Measurements from ENCODE around the gene MPL.

Gene MPL

GRCh38 chr1:43331688-43332087, 5.9 kb upstream of the MPL start:
- peaks cover 25% of the 10 kb centered on the region for H3K4me1 Mint-ChIP-seq
- H3K36me3 Mint-ChIP-seq = peaks cover 2% of the 10 kb centered on the region
- H3K27ac Mint-ChIP-seq = no peak overlapping the region
- H3K27me3 Mint-ChIP-seq = no peaks in the 10 kb centered on the region
- H3K9me3 Mint-ChIP-seq = no peaks in the 10 kb centered on the region
- no peak overlapping the region for H3K4me3 Mint-ChIP-seq

- no peaks in the 10 kb centered on the region for H3K9me3 Mint-ChIP-seq
- no peaks in the 10 kb centered on the region for H3K36me3 Mint-ChIP-seq
- peaks cover 12% of the 10 kb centered on the region for H3K4me1 Mint-ChIP-seq
- H3K4me3 Mint-ChIP-seq = no peak overlapping the region
- no peaks in the 10 kb centered on the region for H3K27me3 Mint-ChIP-seq
- H3K27ac Mint-ChIP-seq = no peak overlapping the region
These were observed 3.0 kb upstream of the MPL start for GRCh38 chr1:43334453-43335205.

DNA sequence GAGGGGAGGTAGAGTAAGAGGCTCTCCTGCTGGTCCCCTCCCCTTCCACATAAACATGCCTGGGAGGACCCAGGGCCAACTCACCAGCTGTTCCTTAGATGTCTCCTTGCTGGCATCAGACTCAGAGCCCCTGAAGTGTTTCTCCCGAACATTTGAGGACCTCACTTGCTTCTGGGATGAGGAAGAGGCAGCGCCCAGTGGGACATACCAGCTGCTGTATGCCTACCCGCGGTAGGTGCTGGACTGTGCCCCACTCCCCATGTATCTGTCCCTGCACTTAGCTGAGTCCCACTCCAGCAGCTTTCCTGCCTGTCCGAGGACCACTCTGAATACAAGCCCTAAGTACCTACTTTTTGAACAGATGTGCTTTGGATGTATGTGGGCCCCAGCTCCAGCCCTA, 383 bp downstream of the MPL start:
- H3K4me3 Mint-ChIP-seq = no peak overlapping the region
- no peaks in the 10 kb centered on the region for H3K36me3 Mint-ChIP-seq
- H3K27ac Mint-ChIP-seq = no peak overlapping the region
- H3K4me1 Mint-ChIP-seq = no peaks in the 10 kb centered on the region
- H3K27me3 Mint-ChIP-seq = no peaks in the 10 kb centered on the region
- no peaks in the 10 kb centered on the region for H3K9me3 Mint-ChIP-seq

DNA sequence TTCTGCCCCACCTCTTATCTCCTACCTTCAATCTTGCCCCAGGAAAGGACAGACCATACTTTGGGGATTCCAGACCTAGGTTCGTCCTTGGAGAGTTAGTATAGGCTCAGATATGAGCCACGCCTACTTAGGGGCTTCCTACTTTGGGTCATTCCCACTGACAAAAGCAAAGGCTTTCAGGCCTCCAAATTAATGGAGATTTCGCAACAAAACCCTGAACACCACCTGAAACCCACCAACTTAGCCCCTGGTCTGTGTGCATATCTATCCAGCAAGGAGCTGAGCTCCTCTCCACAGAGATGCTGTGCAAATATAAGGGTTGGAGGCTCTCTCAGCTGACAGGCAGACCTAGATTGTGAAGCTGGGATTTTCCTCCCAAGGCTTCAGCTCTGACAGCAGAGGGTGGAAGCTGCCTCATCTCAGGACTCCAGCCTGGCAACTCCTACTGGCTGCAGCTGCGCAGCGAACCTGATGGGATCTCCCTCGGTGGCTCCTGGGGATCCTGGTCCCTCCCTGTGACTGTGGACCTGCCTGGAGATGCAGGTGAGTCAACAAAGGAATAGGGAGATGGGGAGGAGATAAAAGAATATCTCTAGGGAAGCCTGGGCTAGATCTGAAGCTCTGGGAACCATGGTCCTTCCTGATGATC, 2.1 kb downstream of the MPL start:
- Mint-ChIP-seq H3K4me3 (no peak overlapping the region), H3K9me3 (no peaks in the 10 kb centered on the region), H3K4me1 (no peaks in the 10 kb centered on the region), H3K36me3 (no peaks in the 10 kb centered on the region), H3K27me3 (no peaks in the 10 kb centered on the region), H3K27ac (no peak overlapping the region)

- Mint-ChIP-seq H3K4me3 (no peak overlapping the region), H3K36me3 (no peaks in the 10 kb centered on the region), H3K9me3 (no peaks in the 10 kb centered on the region), H3K27me3 (no peaks in the 10 kb centered on the region), H3K4me1 (no peaks in the 10 kb centered on the region), H3K27ac (no peak overlapping the region)
These were observed 2.9 kb downstream of the MPL start for GRCh38 chr1:43340559-43340958.

GRCh38 chr1:43344267-43344850, 6.7 kb downstream of the MPL start:
- Mint-ChIP-seq H3K4me1 (peaks cover under 1% of the 10 kb centered on the region), H3K9me3 (no peaks in the 10 kb centered on the region), H3K27ac (no peak overlapping the region), H3K27me3 (no peaks in the 10 kb centered on the region), H3K36me3 (no peaks in the 10 kb centered on the region), H3K4me3 (no peak overlapping the region)

- H3K27ac Mint-ChIP-seq = no peak overlapping the region
- no peak overlapping the region for H3K4me3 Mint-ChIP-seq
- H3K9me3 Mint-ChIP-seq = no peaks in the 10 kb centered on the region
- peaks cover 8% of the 10 kb centered on the region for H3K4me1 Mint-ChIP-seq
- no peaks in the 10 kb centered on the region for H3K27me3 Mint-ChIP-seq
- H3K36me3 Mint-ChIP-seq = no peaks in the 10 kb centered on the region
These were observed 7.5 kb downstream of the MPL start for GRCh38 chr1:43345120-43345519.

- peaks cover 1% of the 10 kb centered on the region for H3K36me3 Mint-ChIP-seq
- H3K27ac Mint-ChIP-seq = no peak overlapping the region
These were observed 9.0 kb downstream of the MPL start for GRCh38 chr1:43346636-43347035.

GRCh38 chr1:43348343-43348808, 10.8 kb downstream of the MPL start:
- H3K27me3 Mint-ChIP-seq = no peaks in the 10 kb centered on the region
- no peak overlapping the region for H3K4me3 Mint-ChIP-seq
- no peak overlapping the region for H3K27ac Mint-ChIP-seq
- peaks cover 13% of the 10 kb centered on the region for H3K4me1 Mint-ChIP-seq
- H3K36me3 Mint-ChIP-seq = peaks cover 1% of the 10 kb centered on the region
- no peaks in the 10 kb centered on the region for H3K9me3 Mint-ChIP-seq

More at GRCh38 chr1:43346636-43347035, 9.0 kb downstream of the MPL start:
- Mint-ChIP-seq H3K9me3 (no peaks in the 10 kb centered on the region), H3K4me1 (peaks cover 8% of the 10 kb centered on the region), H3K27me3 (no peaks in the 10 kb centered on the region), H3K4me3 (no peak overlapping the region)

GRCh38 chr1:43348809-43349593, 11.4 kb downstream of the MPL start:
- peaks cover 13% of the 10 kb centered on the region for H3K4me1 Mint-ChIP-seq
- peak overlapping the region; percentile 65 for H3K4me3 Mint-ChIP-seq
- peaks cover 1% of the 10 kb centered on the region for H3K36me3 Mint-ChIP-seq
- no peaks in the 10 kb centered on the region for H3K9me3 Mint-ChIP-seq
- peak overlapping the region; percentile 56 for H3K27ac Mint-ChIP-seq
- no peaks in the 10 kb centered on the region for H3K27me3 Mint-ChIP-seq

GRCh38 chr1:43349594-43350306, 12.1 kb downstream of the MPL start:
- Mint-ChIP-seq H3K27me3 (no peaks in the 10 kb centered on the region), H3K9me3 (no peaks in the 10 kb centered on the region), H3K4me1 (peaks cover 13% of the 10 kb centered on the region)

DNA sequence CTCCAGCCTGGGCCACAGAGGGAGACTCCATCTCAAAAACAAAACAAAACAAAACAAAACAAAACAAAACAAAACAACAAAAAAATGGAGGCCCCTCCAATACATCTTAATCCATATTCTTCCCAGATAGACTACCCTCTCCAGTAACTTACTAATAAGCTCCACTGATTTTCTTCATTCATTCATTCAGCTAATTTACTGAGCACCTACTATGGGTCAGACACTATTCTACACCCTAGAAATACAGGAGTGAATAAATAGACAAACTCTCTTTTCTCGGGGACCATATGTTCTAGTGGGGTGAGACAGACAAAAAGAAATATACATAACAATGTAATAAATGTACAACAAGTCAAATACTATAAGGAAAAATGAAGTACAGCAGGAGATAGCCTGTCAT, 13.4 kb downstream of the MPL start:
- Mint-ChIP-seq H3K4me3 (no peak overlapping the region), H3K9me3 (no peaks in the 10 kb centered on the region), H3K27ac (peak overlapping the region; percentile 63), H3K36me3 (peaks cover 3% of the 10 kb centered on the region), H3K4me1 (peaks cover 13% of the 10 kb centered on the region), H3K27me3 (no peaks in the 10 kb centered on the region)

More at GRCh38 chr1:43349594-43350306, 12.1 kb downstream of the MPL start:
- Mint-ChIP-seq H3K27ac (peak overlapping the region; percentile 56), H3K36me3 (peaks cover 3% of the 10 kb centered on the region), H3K4me3 (peak overlapping the region; percentile 65)

GRCh38 chr1:43351421-43352350, 14.1 kb downstream of the MPL start:
- H3K27me3 Mint-ChIP-seq = no peaks in the 10 kb centered on the region
- H3K36me3 Mint-ChIP-seq = peaks cover 3% of the 10 kb centered on the region
- H3K4me1 Mint-ChIP-seq = peaks cover 13% of the 10 kb centered on the region
- H3K4me3 Mint-ChIP-seq = no peak overlapping the region
- H3K27ac Mint-ChIP-seq = no peak overlapping the region
- no peaks in the 10 kb centered on the region for H3K9me3 Mint-ChIP-seq

DNA sequence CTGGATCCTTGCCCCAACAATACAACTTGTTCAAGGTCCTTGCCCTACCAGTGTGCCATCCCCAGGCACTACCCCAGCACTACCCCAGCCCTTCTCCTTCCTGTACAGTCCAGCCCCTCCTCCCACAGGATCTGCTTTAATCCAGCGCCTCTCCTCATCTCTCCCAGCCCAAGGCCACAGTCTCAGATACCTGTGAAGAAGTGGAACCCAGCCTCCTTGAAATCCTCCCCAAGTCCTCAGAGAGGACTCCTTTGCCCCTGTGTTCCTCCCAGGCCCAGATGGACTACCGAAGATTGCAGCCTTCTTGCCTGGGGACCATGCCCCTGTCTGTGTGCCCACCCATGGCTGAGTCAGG, 14.7 kb downstream of the MPL start:
- Mint-ChIP-seq H3K4me3 (no peak overlapping the region), H3K36me3 (peaks cover 3% of the 10 kb centered on the region), H3K4me1 (peaks cover 13% of the 10 kb centered on the region), H3K9me3 (no peaks in the 10 kb centered on the region), H3K27ac (no peak overlapping the region), H3K27me3 (no peaks in the 10 kb centered on the region)
